ENCODE measurements around the gene OR9A4.

DNA sequence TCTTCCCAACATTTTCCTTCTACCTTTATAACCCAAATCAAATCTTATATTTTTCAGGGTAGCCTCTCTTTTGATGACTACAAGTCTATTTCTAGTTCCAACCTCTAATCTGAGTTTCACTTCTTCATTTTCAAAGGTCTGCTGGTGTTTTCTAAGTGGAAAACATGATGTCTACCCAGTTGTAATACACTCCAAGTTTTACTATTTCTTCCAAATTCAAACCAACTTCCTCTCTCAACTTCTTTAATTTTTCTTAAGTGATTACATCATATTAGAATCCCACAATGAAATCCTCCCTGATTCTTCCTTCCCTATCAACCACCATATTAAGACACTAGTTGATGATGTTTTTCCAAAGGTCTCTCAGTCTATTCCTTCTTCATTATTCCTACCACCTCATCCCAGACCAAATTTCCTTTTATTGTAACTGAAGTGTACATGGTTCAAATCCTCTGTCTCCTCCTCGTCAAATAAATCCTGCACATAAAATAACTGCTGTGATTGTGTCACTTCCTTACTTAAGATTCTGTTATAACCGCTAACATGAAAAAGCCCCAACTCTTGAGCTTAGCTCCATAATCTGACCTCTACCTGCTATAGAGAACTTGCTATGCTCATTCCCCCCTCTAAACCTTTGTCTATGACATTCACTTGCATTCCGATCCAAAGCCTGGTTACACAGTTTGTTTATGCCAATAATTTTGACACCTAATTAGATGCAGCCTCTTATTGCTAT is 44.7 kb downstream of the OR9A4 start:
- TF ChIP-seq, protein P1, sequence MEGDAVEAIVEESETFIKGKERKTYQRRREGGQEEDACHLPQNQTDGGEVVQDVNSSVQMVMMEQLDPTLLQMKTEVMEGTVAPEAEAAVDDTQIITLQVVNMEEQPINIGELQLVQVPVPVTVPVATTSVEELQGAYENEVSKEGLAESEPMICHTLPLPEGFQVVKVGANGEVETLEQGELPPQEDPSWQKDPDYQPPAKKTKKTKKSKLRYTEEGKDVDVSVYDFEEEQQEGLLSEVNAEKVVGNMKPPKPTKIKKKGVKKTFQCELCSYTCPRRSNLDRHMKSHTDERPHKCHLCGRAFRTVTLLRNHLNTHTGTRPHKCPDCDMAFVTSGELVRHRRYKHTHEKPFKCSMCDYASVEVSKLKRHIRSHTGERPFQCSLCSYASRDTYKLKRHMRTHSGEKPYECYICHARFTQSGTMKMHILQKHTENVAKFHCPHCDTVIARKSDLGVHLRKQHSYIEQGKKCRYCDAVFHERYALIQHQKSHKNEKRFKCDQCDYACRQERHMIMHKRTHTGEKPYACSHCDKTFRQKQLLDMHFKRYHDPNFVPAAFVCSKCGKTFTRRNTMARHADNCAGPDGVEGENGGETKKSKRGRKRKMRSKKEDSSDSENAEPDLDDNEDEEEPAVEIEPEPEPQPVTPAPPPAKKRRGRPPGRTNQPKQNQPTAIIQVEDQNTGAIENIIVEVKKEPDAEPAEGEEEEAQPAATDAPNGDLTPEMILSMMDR (IDR thresholded peaks at IDR 0.05; ENCODE audit: insufficient read depth, low read depth, low read length): no peak
- no peak for TF ChIP-seq EZH2 (IDR thresholded peaks at IDR 0.05; ENCODE audit: insufficient read depth, low read length)
